Measurements from ENCODE around the gene NKX1-2. TPM values are rescaled to one million over a fixed set of nuclear protein-coding genes. Genes with fewer than 3 reads are reported as not detected.
"Not testable (repeated sequence)": the region's sequence is repeated elsewhere in the genome, so short reads cannot be mapped to it uniquely, and the experiment has no call there.

The NKX1-2 gene
- total RNA-seq, 2 donors from 2014 or later, result not detected

DNA sequence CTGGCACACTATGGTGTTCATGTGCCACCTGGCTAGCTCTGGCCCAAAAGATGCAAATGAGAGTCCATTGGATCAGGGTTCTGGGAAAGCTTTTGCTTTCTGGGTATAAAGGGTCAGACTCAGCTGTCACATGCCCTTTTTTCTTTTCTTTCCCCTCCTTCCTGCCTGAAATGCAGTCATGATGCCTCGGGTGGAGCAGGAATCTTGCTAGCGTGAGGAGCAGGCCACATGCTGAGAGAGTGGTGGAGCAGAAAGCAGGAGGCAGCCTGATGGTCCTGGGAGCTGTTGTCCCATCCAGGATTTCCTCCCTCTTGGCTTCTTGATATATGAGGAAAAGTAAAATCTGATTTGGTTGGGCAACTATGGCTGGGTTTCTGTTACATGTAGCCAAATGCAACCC is 9.1 kb upstream of the NKX1-2 start:
- DNase-seq (no peak), ATAC-seq (replicated peaks in 1 of 2) (no peak)
- Mint-ChIP-seq H3K27ac (no peak overlapping the region), H3K4me1 (ENCODE audit: low read depth) (peaks cover 5% of the 10 kb centered on the region), H3K4me3 (no peak overlapping the region), H3K9me3 (no peaks in the 10 kb centered on the region), H3K36me3 (ENCODE audit: insufficient read depth in 2 of 2) (peaks cover 0 to 1% of the 10 kb centered on the region in 2 donors), H3K27me3 (ENCODE audit: low read depth) (peaks cover 26% of the 10 kb centered on the region)

GRCh38 chr10:124458473-124458872 is 8.6 kb upstream of the NKX1-2 start:
- Mint-ChIP-seq H3K36me3 (ENCODE audit: insufficient read depth in 2 of 2) (peaks cover 0 to 1% of the 10 kb centered on the region in 2 donors), H3K4me1 (ENCODE audit: low read depth) (peaks cover 5% of the 10 kb centered on the region), H3K9me3 (no peaks in the 10 kb centered on the region), H3K27me3 (ENCODE audit: low read depth) (peaks cover 31% of the 10 kb centered on the region), H3K4me3 (no peak overlapping the region), H3K27ac (no peak overlapping the region)
- ATAC-seq (replicated peaks in 1 of 2) (no peak), DNase-seq (no peak)

- no peak for DNase-seq
- Mint-ChIP-seq H3K27me3 (ENCODE audit: low read depth) (peaks cover 61% of the 10 kb centered on the region), H3K9me3 (no peaks in the 10 kb centered on the region)
Measured at GRCh38 chr10:124455441-124455840, 5.6 kb upstream of the NKX1-2 start.

DNA sequence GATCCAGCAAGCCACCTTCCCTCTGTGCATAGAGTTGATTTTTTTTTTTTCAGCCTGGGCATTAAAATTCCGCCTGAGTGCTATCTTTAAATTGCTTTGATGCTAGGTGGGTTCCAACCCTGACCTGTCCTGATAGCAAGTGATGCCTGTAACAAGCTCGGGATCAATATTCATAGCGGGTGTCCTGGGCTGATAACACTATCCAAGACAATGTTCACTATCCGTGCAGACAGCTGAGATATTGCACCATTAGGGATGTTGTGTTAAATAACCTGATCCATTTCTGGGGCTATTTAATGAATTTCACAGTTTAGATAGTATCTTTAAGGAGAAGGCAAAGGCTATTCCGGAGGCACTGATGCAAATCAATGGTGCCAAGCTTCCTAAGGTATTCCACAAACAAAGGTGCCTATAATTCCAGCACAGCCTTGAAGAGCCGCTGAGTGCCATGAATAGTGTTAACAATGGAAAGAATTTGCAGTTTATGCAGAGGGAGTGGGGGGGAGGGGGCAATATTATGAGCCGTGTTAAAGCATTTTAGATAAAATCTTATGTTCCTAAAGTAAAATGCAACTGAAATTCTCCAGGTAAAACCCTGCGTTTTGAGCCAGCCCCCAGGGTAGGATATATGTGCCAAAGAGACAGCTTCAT is 4.2 kb upstream of the NKX1-2 start:
- H3K27ac Mint-ChIP-seq, result no peak overlapping the region
- peaks cover 0 to 1% of the 10 kb centered on the region in 2 donors for H3K36me3 Mint-ChIP-seq (ENCODE audit: insufficient read depth in 2 of 2)
- no peak overlapping the region for H3K4me3 Mint-ChIP-seq
- DNase-seq (no peak), ATAC-seq (replicated peaks in 1 of 2) (no peak)
- H3K27me3 Mint-ChIP-seq (ENCODE audit: low read depth), result peaks cover 71% of the 10 kb centered on the region
- no peaks in the 10 kb centered on the region for H3K9me3 Mint-ChIP-seq
- H3K4me1 Mint-ChIP-seq (ENCODE audit: low read depth), result peaks cover 9% of the 10 kb centered on the region

More at GRCh38 chr10:124455441-124455840, 5.6 kb upstream of the NKX1-2 start:
- H3K4me3 Mint-ChIP-seq, result no peak overlapping the region
- no peak for ATAC-seq (replicated peaks in 1 of 2)
- H3K4me1 Mint-ChIP-seq (ENCODE audit: low read depth), result peaks cover 2% of the 10 kb centered on the region
- no peak overlapping the region for H3K27ac Mint-ChIP-seq
- no peaks in the 10 kb centered on the region for H3K36me3 Mint-ChIP-seq (ENCODE audit: insufficient read depth in 2 of 2)

- Mint-ChIP-seq H3K27me3 (ENCODE audit: low read depth) (peaks cover 87% of the 10 kb centered on the region), H3K4me3 (peak overlapping the region; percentile 24 to 74), H3K9me3 (no peaks in the 10 kb centered on the region), H3K36me3 (ENCODE audit: insufficient read depth in 2 of 2) (peaks cover 0 to 3% of the 10 kb centered on the region in 2 donors), H3K27ac (no peak overlapping the region), H3K4me1 (ENCODE audit: low read depth) (peaks cover 21% of the 10 kb centered on the region)
- DNase-seq (no peak), ATAC-seq (replicated peaks in 1 of 2) (no peak)
Measured at GRCh38 chr10:124451276-124451675, 1.4 kb upstream of the NKX1-2 start.

DNA sequence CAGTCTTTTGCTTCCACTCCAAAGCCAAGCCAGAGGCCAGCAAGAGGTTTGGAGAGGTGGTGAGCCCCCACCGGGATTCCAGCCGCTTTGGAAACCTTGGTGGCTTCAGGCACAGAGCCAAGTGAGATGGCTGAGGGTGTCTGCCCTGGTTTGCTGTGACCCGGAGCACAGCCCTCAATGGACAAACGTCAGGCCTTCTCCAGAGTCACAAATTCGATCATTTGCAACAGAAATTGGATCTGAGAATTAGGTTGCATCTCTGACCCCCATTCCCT is 885 bp upstream of the NKX1-2 start:
- Mint-ChIP-seq H3K27me3 (ENCODE audit: low read depth) (peaks cover 87% of the 10 kb centered on the region), H3K4me3 (peak overlapping the region; percentile 71 to 74), H3K27ac (no peak overlapping the region), H3K4me1 (ENCODE audit: low read depth) (peaks cover 21% of the 10 kb centered on the region), H3K36me3 (ENCODE audit: insufficient read depth in 2 of 2) (peaks cover 0 to 3% of the 10 kb centered on the region in 2 donors), H3K9me3 (no peaks in the 10 kb centered on the region)
- DNase-seq (no peak), ATAC-seq (replicated peaks in 1 of 2) (no peak)

DNA sequence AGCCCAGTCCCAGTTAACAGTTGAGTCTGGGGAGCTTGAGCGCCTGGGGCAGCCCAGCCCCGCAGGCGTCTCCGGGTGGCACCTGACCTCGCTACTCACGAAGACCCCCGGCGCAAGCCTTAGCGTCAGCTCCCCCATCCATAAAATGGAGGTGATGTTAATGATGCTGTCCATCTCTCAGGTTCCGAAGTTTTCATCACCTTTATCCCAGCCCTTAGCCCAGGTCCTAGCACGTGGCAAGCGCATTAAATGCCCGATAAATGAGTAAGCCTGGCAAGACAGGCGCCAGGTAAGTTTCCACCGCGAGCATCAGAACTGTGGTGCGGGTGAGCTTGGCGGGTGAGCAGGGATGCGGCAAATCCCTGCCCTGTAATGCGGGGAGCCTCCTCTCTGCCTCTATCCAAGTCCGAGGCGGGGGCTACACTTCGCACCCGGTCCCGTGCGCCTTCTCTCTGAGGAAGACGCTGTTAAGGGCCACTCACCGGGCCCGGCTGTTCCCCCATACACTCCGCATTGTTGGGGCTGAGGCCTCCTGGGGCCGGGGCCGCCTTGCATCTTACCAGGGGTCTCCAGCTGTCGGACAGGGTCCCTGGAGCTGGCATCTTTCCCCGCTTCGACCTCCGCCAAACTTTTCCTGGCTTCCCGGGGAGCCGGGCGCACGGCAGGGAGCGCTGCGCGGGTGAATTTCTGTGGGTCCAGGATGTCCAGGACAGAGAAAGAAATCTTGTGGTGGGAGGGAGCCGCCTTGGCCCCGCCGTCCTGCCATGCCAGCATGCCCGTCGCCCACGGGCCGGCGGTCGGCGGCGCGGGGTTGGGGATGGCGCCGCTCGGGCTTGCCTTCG is 444 bp downstream of the NKX1-2 start:
- peak overlapping the region; percentile 67 to 73 for H3K4me3 Mint-ChIP-seq
- peak; percentile 25 to 32 for ATAC-seq (replicated peaks in 1 of 2)
- no peaks in the 10 kb centered on the region for H3K9me3 Mint-ChIP-seq
- DNase-seq, result no peak
- no peak overlapping the region for H3K27ac Mint-ChIP-seq
- peaks cover 21% of the 10 kb centered on the region for H3K4me1 Mint-ChIP-seq (ENCODE audit: low read depth)
- peaks cover 0 to 3% of the 10 kb centered on the region in 2 donors for H3K36me3 Mint-ChIP-seq (ENCODE audit: insufficient read depth in 2 of 2)
- H3K27me3 Mint-ChIP-seq (ENCODE audit: low read depth), result peaks cover 89% of the 10 kb centered on the region

GRCh38 chr10:124448696-124449169 is 1.1 kb downstream of the NKX1-2 start:
- ATAC-seq (replicated peaks in 1 of 2) (no peak), DNase-seq (no peak)
- peaks cover 83% of the 10 kb centered on the region for H3K27me3 Mint-ChIP-seq (ENCODE audit: low read depth)
- peaks cover 0 to 3% of the 10 kb centered on the region in 2 donors for H3K36me3 Mint-ChIP-seq (ENCODE audit: insufficient read depth in 2 of 2)
- peak overlapping the region; percentile 67 to 83 for H3K4me3 Mint-ChIP-seq
- H3K9me3 Mint-ChIP-seq, result no peaks in the 10 kb centered on the region
- H3K27ac Mint-ChIP-seq, result no peak overlapping the region
- H3K4me1 Mint-ChIP-seq (ENCODE audit: low read depth), result peaks cover 21% of the 10 kb centered on the region

DNA sequence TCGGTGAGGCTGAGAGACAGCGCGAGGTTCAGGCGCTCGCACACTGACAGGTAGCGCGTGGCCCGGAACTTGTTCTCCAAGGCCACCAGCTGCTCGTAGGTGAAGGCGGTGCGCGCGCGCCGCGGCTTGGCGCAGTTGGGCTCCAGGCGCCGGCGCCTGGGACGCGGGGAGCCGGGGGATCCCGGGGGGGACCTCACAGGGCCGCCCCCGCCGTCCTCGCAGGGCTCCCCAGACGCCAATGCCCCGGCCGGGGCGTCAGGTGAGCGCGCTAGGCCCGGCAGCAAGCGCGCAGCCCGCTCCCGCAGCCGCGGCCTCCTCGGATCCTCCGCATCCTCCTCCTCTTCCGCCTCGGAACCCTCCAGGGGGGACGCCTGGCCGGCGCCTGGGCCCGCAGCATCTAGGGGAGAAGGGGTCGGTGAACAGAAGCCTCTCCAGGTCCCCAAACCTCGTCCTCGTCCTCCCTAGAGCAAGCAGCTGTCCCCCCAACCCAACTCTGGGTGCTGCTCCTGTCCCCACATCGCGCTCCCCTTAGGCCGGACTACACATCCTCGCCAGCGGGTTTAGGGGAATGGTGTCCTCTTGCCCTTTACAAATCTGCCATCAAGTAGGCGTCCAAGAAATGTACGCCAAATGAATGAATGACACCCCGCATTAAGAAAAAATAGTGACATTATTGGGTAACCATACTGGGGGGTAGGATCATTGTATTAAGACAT is 1.9 kb downstream of the NKX1-2 start:
- H3K27me3 Mint-ChIP-seq (ENCODE audit: low read depth), result peaks cover 75% of the 10 kb centered on the region
- H3K4me3 Mint-ChIP-seq, result peak overlapping the region; percentile 77 to 83
- peak in 1 of 2 donors; percentile 18 for DNase-seq
- no peak overlapping the region for H3K27ac Mint-ChIP-seq
- no peaks in the 10 kb centered on the region for H3K9me3 Mint-ChIP-seq
- H3K4me1 Mint-ChIP-seq (ENCODE audit: low read depth), result peaks cover 21% of the 10 kb centered on the region
- peak; percentile 35 to 43 for ATAC-seq (replicated peaks in 1 of 2)
- H3K36me3 Mint-ChIP-seq (ENCODE audit: insufficient read depth in 2 of 2), result peaks cover 0 to 3% of the 10 kb centered on the region in 2 donors

- no peak overlapping the region for H3K27ac Mint-ChIP-seq
- ATAC-seq (replicated peaks in 1 of 2), result no peak
Measured at GRCh38 chr10:124446830-124447750, 2.7 kb downstream of the NKX1-2 start.

GRCh38 chr10:124441694-124442093 is 8.1 kb downstream of the NKX1-2 start:
- H3K4me1 Mint-ChIP-seq (ENCODE audit: low read depth); ATAC-seq (replicated peaks in 1 of 2); H3K9me3 Mint-ChIP-seq; DNase-seq; H3K4me3 Mint-ChIP-seq; H3K27ac Mint-ChIP-seq; H3K36me3 Mint-ChIP-seq (ENCODE audit: insufficient read depth in 2 of 2): not testable (repeated sequence)
- peaks cover 29% of the 10 kb centered on the region for H3K27me3 Mint-ChIP-seq (ENCODE audit: low read depth)

More at GRCh38 chr10:124446830-124447750, 2.7 kb downstream of the NKX1-2 start:
- Mint-ChIP-seq H3K4me1 (ENCODE audit: low read depth) (peaks cover 21% of the 10 kb centered on the region), H3K9me3 (no peaks in the 10 kb centered on the region), H3K27me3 (ENCODE audit: low read depth) (peaks cover 72% of the 10 kb centered on the region), H3K36me3 (ENCODE audit: insufficient read depth in 2 of 2) (peaks cover 0 to 3% of the 10 kb centered on the region in 2 donors), H3K4me3 (peak overlapping the region; percentile 65)
- DNase-seq, result no peak

DNA sequence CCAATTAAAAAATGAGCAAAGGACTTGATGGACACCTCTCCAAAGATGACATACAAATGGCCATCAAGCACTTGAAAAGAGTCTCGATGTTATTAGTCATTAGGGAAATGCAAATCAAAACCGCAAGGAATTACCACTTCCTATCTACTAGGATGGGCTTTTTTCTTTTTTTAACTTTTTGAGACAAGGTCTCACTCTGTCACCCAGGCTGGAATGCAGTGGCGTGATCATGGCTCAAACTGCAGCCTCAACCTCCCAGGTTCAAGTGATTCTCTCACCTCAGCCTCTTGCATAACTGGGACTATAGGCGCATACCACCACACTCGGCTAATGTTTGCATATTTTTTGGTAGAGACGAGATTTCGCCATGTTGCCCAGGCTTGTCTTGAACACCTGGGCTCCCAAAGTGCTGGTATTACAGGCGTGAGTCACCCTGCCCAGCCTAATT is 13.6 kb downstream of the NKX1-2 start:
- Mint-ChIP-seq H3K27me3 (ENCODE audit: low read depth) (no peaks in the 10 kb centered on the region), H3K27ac (no peak overlapping the region), H3K9me3 (no peaks in the 10 kb centered on the region), H3K4me1 (ENCODE audit: low read depth) (no peaks in the 10 kb centered on the region), H3K4me3 (no peak overlapping the region), H3K36me3 (ENCODE audit: insufficient read depth in 2 of 2) (no peaks in the 10 kb centered on the region)
- ATAC-seq (replicated peaks in 1 of 2) (no peak), DNase-seq (no peak)
